DND-41 (cell line): Measurements from ENCODE around the gene ESRRB.

Source experiments
- ATAC-seq: fragments of 200-7000 bp; cut with Tn5 transposase; 3 replicates; pipeline ENCODE4 v1.9.1; 2021; ENCODE audit warnings: low read depth; ENCODE audit not compliant: insufficient read depth
- DNase-seq: peaks from one replicate; pipeline ENCODE4 v3.0.0-alpha.2; 2020
- H2AFZ ChIP-seq: 2 replicates; pipeline ENCODE4 v1.6.0; 2012; ENCODE audit warnings: low read depth, low read length
- H3K27ac ChIP-seq: 2 replicates; pipeline ENCODE4 v1.5.1; 2012; ENCODE audit warnings: low read length, inconsistent platforms
- H3K27me3 ChIP-seq: fragments of 200-600 bp; sonication (generic); 2 replicates; pipeline ENCODE4 v1.6.0; 2012; ENCODE audit warnings: low read length, mild to moderate bottlenecking, inconsistent platforms; ENCODE audit not compliant: insufficient read depth, poor library complexity
- H3K36me3 ChIP-seq: 2 replicates; pipeline ENCODE4 v1.5.1; 2012; ENCODE audit warnings: low read length, inconsistent platforms; ENCODE audit not compliant: insufficient read depth
- H3K4me1 ChIP-seq: 2 replicates; pipeline ENCODE4 v1.5.1; 2012; ENCODE audit warnings: mild to moderate bottlenecking, low read length; ENCODE audit not compliant: insufficient read depth
- H3K4me2 ChIP-seq: 2 replicates; pipeline ENCODE4 v1.6.0; 2012; ENCODE audit warnings: mild to moderate bottlenecking, moderate library complexity, low read length, inconsistent platforms; ENCODE audit not compliant: insufficient read depth
- H3K4me3 ChIP-seq, 2 experiments: fragments of 200-600 bp in 1 of 2; shearing (Covaris generic) in 1 of 2; 2 replicates each; pipeline ENCODE4 v1.5.1; 2012 to 2016; ENCODE audit warnings: inconsistent platforms in 2 of 2, low read length in 2 of 2, mild to moderate bottlenecking in 2 of 2, low read depth in 1 of 2, moderate library complexity in 1 of 2
- H3K79me2 ChIP-seq: 2 replicates; pipeline ENCODE4 v1.6.0; 2012; ENCODE audit warnings: low read length, inconsistent platforms; ENCODE audit not compliant: insufficient read depth
- H3K9ac ChIP-seq: 2 replicates; pipeline ENCODE4 v1.6.0; 2012; ENCODE audit warnings: low read depth, mild to moderate bottlenecking, inconsistent platforms, low read length, moderate library complexity
- H3K9me3 ChIP-seq: 2 replicates; pipeline ENCODE4 v1.5.1; 2012; ENCODE audit warnings: low read length, moderate library complexity, mild to moderate bottlenecking, inconsistent platforms; ENCODE audit not compliant: insufficient read depth, severe bottlenecking
- H4K20me1 ChIP-seq: 2 replicates; pipeline ENCODE4 v1.6.0; 2012; ENCODE audit warnings: low read length; ENCODE audit not compliant: insufficient read depth
- EZH2 ChIP-seq: IDR thresholded peaks from 3 replicates; pipeline ENCODE4 v1.6.1; 2012; ENCODE audit warnings: borderline replicate concordance, low read depth, mild to moderate bottlenecking, moderate library complexity, low read length, inconsistent platforms; ENCODE audit not compliant: severe bottlenecking
- TF ChIP-seq, protein P1 (sequence below): IDR thresholded peaks from 2 replicates; pipeline ENCODE4 v1.5.1; 2012; ENCODE audit warnings: borderline replicate concordance, low read length, moderate library complexity, mild to moderate bottlenecking; ENCODE audit not compliant: poor library complexity, severe bottlenecking; ENCODE audit errors: extremely low read depth

The ESRRB gene

DNA sequence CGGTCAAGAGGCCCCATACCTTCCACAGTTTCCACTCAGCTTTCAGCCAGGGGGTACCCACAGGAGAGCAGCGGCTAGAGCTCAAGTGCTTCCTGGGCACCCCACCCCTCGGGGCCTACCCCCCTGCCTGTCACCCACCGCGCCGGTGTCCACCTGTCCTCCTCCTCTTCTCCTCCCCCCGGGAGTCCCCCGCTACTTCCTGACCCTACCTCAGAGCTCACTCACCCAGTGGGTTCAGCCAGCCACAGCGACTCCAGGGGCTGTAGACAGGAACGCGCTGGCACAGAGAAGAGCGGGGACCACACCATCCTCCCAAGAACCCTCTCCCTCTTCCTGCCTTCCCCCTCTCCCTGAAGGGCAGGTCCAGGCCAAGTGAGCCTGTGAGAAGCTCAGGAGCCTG lies 123.0 kb downstream of the ESRRB start:
- Histone ChIP-seq H3K4me1 (no peaks in the 10 kb centered on the region), H3K4me2 (no peak overlapping the region), H3K27ac (no peak overlapping the region), H2AFZ (no peak overlapping the region), H4K20me1 (no peaks in the 10 kb centered on the region), H3K9me3 (no peaks in the 10 kb centered on the region), H3K79me2 (no peaks in the 10 kb centered on the region), H3K9ac (no peak overlapping the region), H3K27me3 (peaks cover 9% of the 10 kb centered on the region), H3K4me3 (no peak overlapping the region), H3K36me3 (no peaks in the 10 kb centered on the region)
- ATAC-seq, result no peak
- no peak for DNase-seq
- TF ChIP-seq EZH2, result no peak
- TF ChIP-seq, protein P1, sequence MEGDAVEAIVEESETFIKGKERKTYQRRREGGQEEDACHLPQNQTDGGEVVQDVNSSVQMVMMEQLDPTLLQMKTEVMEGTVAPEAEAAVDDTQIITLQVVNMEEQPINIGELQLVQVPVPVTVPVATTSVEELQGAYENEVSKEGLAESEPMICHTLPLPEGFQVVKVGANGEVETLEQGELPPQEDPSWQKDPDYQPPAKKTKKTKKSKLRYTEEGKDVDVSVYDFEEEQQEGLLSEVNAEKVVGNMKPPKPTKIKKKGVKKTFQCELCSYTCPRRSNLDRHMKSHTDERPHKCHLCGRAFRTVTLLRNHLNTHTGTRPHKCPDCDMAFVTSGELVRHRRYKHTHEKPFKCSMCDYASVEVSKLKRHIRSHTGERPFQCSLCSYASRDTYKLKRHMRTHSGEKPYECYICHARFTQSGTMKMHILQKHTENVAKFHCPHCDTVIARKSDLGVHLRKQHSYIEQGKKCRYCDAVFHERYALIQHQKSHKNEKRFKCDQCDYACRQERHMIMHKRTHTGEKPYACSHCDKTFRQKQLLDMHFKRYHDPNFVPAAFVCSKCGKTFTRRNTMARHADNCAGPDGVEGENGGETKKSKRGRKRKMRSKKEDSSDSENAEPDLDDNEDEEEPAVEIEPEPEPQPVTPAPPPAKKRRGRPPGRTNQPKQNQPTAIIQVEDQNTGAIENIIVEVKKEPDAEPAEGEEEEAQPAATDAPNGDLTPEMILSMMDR, result no peak

DNA sequence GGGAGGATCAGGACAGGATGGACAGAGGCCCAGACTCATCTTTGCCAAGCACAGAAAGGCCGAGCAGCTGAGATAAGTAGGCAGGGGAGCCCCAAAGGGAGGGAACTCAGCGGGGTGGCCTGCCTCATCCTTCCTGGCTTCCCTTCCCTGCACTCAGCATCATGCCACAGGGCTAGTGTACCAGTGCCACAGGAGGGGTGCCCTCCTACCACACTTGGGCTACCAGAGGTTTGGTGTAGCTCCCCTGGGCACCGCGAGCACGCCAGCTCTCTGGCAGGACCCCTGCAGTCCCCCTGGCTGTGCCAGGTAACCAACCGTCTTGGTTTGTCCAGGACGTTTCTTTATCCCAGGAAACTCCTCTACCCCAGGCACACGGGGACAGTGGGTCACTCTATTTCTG lies 123.5 kb downstream of the ESRRB start:
- H3K9ac ChIP-seq, result no peak overlapping the region
- H4K20me1 ChIP-seq, result no peaks in the 10 kb centered on the region
- no peak overlapping the region for H3K27ac ChIP-seq
- H3K4me2 ChIP-seq, result no peak overlapping the region
- peaks cover 9% of the 10 kb centered on the region for H3K27me3 ChIP-seq
- H3K79me2 ChIP-seq, result no peaks in the 10 kb centered on the region
- no peak for TF ChIP-seq EZH2
- TF ChIP-seq, protein P1, result no peak
- DNase-seq (no peak), ATAC-seq (no peak)
- no peaks in the 10 kb centered on the region for H3K9me3 ChIP-seq
- no peaks in the 10 kb centered on the region for H3K36me3 ChIP-seq
- H3K4me3 ChIP-seq, result no peak overlapping the region
- no peaks in the 10 kb centered on the region for H3K4me1 ChIP-seq
- no peak overlapping the region for H2AFZ ChIP-seq

DNA sequence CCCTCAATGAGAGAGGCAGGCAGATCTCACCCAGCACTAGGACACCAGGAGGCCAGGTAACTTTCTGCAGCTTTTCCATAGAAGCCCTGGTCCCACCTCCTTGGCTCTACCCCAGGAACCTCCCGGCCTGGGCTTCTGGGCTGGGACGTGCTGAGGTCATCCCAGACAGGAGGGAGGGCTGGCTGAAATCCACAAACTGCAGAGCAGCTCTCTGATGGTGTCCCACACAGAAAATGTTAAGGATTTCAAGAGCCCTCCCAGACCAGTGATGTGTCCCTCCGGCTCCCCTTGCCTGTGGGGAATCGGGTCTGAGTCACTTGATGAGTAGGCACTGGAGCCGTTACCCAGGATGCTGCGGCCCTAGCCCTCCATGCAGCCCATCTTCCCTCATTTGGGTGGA lies 124.1 kb downstream of the ESRRB start:
- no peak for ATAC-seq
- no peak for DNase-seq

More for the DNA sequence above, 124.1 kb downstream of the ESRRB start:
- H4K20me1 ChIP-seq, result no peaks in the 10 kb centered on the region
- H3K27ac ChIP-seq, result no peak overlapping the region
- no peak overlapping the region for H3K4me2 ChIP-seq
- no peak overlapping the region for H3K4me3 ChIP-seq
- H2AFZ ChIP-seq, result no peak overlapping the region
- H3K9me3 ChIP-seq, result no peaks in the 10 kb centered on the region
- no peaks in the 10 kb centered on the region for H3K79me2 ChIP-seq
- H3K4me1 ChIP-seq, result no peaks in the 10 kb centered on the region
- H3K27me3 ChIP-seq, result peaks cover 9% of the 10 kb centered on the region
- H3K36me3 ChIP-seq, result no peaks in the 10 kb centered on the region
- no peak for TF ChIP-seq EZH2
- TF ChIP-seq, protein P1, result no peak
- H3K9ac ChIP-seq, result no peak overlapping the region
